ENCODE results near the gene GH2.

Gene GH2

DNA sequence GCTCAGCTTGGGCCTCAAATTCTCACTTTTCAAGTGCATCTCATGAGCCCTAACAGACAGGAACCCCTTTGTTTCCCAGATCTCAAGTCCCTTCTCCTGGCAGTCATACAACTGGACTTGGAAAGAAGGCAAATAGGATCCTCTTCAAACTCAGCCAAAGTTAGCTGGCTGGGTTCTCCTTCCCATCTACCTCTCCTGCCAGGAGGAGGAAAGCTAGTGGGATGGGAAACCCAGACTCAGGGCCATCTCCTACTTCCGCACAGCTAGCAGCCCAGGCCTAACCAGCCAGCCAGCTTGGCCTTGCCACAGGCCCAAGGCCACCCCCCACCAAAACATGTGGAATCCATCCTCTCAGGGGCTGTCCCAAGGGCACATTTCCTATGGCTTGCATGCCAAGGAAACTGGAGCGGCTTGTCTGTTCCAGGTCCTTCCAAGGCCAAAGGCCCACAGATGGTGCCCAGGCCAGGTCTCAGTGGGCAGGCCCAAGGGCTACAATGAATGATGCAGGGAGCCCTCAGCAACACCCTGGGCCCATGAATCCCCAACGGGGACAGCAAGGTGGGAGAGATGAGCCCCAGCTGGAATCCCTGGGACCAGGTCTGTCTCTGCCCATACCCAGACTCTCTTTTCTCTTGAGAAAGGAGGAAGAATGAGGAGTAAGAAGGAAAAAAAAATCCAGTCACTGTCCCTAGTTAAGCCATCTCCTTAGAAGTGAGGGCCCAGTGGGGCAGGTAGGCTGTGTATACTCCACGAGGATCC, 41.0 kb downstream of the GH2 start:
- DNase-seq, result peak; percentile 24

DNA sequence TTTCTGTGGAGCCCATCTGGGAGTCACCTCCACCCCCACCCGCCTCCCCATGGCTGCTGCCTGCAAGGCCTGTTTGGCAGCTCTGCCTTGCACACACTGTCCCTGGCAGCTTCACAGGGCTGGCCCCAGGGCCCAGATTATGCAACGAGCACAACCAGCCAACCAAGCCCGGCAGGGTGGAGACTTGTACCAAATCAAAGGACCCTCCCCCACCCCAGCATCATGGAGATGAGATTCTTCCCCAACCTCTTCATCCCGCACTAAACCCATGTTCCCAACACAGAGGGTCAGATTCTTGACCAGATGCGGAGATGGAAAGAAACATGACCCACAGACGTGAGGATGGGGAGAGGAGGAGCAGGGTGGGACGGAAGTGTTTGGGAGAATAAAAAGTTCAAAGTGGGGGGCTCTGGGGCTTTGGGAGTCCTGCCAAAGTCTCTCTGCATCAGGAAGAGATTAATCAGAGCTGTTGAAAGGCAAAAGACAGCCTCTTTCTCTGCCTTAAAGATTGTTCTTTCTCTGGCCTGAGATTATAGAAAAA, 43.0 kb downstream of the GH2 start:
- peak; percentile 69 for DNase-seq

DNA sequence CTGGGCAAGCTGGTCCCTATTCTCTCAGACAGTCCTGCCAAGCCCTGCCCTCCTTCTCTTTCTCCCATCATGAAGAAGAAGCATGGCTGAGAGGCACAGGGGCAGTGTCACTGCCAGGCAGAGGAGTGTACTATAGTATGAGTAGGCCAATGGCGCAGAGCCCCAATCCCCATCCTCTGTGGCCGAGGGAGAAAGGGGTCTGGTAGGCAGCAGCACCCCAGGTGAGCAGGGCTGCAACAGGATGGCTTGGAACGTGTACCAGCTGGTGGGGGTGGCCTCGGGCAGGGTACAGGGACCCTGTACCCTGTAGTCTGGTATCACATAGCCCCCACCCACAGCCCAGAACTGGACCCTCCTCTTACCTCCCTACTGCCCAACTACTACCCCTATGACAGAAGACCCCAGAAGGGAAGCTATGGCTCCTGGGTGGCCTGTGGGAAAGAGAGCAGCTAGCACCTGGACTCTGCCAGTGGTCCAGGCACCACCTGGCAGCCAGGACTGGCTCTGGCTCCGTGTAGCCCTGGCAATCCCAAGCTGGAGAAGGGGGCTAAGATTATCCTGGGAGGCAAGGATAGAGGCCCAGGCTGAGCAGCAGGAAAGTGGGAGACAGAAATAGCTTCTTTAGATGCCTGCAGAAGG, 43.7 kb downstream of the GH2 start:
- no peak for DNase-seq

DNA sequence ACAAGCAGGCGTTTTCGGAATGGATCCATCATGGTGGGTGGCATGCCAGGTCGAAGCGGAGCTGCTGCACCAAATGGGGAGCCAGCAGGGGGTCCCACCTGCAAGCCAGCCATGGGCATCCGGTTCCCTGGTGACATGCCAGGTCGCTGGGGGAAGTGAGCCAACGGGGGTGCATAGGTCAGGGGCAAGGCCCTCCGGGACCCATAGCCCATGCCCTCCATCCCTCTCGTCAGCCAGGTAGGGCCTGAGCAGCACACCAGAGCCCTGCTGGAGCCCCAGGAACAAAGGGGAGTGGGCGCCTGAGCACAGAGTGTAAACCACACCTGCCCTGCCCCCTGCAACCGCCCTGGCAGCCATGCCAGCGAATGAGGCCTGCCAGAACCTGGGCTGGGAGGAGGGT, 44.3 kb downstream of the GH2 start:
- DNase-seq, result no peak

DNA sequence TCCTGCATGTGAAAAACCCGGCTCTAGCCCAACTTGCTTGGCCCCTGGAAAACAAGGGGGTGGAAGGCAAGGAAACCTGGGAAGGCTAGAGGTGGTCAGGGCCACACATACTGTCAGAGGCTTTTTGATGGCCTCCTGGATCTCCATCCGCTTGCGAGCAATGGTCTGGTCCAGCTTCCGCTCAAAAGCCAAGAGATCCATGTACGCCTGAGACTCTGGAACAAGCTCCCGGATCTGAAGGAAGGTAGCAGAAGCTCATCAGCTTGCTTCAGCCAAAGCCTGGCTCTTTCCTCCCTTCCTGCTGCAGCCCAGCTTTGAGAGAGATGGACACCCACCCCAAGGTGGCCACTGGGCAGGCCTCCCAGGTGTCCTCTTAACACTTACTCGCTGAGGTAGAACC, 44.9 kb downstream of the GH2 start:
- no peak for DNase-seq

DNA sequence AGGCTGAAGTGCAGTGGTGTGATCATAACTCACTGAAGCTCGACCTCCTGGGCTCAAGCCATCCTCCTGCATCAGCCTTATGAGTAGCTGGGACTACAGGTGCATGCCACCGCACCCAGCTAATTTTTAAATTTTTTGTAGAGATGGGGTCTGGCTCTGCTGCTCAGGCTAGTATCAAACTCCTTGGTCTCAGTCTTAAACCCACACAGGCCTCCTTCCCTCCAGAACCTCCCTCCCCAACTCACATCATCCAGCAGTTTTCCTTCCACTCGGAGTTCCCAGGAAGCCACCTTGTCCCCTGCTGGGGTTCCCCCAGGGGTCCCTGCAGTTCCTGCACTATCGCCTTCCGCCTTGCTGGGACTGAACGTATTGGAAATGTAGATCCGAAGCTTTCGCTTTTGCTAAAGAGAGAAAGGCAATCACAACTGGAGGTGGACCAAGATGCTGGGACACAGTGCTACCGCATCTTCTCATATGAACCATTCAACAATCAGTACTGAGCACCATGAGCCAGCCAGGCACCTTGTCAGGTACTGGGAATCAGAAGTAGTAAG, 46.5 kb downstream of the GH2 start:
- no peak for DNase-seq

DNA sequence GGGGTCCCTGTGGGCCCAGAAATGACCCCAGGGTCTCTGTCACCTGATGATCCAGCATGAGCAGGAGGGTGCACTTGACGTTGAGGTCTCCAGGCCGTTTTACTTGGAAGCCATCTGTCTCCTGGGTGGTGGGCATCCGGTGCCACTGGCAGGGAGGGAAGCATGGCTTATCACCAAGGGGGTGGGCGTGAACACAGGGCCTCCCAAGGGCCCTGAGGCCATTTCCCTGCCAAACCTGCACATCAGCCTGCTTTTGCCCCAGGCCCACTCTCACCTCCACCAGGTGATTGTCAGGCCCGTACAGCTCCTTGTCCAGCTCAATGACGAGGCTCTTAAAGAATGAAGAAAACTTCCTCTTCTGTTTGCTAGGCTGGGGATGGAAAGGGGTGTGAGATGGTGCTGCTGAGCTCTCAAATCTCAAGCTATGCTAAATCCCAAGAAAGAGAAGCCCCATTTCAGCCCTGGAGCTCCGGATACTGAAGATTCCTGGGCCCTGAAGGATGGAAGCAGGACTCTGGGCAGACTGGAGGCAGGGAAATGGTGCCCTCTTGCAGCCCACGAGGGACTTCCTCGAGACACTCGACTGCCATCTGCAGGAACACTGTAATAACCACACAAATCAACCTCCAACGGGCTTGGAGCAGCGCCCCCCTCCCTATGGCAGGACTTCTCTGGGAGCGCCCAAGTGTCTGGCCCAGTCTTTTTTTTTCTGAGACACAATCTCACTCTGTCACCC, 47.1 kb downstream of the GH2 start:
- DNase-seq, result peak; percentile 84

DNA sequence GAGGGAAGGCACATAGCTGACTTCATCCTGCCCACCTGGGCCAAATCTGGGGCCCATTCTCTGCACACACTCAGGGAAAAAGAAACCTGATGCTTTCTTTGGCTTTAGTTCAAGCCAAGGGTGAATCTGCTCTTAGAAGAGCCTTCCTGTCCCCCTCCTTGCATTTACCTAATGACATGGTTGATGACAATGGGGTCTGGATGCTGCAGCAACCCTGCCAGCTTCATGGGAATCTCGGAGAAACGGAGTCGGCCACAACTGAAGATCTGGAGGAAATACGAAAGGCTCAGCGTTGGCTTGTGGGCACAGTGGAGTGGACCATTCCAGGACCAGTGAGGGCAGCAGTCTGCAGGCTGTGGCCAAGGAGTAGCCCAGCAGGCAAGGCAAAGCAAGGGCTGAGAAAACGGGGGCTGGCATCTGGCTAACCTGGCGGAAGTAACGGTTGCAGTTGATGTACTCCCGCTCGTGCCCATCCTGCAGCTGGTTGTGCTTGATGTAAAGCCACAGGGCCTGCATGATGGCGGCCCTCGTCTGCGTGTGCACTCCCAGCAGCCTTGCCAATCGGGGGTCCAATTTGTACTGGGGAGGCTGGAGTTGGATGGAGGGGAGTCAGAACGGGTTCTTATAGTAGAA, 47.9 kb downstream of the GH2 start:
- no peak for DNase-seq

DNA sequence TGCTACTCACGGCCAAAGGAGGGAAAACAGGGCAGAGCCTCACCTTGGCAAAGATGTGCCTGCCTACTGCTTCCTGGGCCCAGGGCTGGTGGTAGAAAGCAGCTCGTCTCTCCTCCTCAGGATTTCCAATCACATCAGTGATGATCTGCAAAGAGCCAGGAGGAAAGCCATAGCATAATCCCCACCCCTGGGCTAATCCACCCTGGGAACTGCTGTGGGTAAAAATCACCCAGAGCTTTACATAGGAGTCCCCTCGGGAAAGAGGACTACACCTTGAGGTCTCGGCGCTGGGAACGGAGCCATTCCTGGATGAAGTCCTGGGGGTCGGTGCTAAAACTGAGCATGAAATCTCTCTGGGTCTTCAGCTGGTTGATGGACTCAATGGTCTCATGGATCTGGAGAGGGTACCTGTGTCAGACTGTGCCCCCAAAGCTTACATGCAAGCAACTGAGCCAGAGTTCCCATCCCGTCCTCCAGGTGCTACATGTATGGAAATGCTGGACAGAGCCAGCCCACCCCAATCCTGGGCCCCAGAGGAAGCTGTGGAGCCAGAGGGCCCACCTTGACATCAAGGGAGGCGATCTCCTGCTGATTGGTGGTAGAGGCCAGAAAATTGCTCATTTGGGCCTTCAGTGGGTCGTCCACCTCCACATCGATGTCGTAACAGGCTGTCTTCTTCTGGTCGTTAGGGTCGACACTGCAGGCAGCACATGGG, 48.6 kb downstream of the GH2 start:
- no peak for DNase-seq

DNA sequence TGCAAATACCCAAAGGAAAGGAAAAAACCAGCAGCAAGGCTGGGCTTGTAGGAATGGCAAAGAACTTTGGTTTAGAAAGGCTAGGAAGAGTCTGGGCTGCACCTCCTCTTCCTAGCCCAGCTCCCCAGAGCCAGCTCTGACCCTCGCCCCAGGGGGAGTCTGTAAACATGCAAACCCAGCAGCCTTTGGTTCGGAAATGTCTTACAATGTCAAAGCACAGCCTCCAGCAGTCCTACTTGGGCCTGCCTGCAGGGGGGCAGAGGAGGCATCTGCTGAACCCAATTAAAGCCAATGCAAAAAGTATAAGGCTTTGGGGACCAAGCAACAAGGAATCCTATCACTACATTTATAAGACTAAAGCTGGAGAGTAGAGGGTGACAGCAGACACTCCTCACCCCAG, 49.3 kb downstream of the GH2 start:
- DNase-seq, result no peak

DNA sequence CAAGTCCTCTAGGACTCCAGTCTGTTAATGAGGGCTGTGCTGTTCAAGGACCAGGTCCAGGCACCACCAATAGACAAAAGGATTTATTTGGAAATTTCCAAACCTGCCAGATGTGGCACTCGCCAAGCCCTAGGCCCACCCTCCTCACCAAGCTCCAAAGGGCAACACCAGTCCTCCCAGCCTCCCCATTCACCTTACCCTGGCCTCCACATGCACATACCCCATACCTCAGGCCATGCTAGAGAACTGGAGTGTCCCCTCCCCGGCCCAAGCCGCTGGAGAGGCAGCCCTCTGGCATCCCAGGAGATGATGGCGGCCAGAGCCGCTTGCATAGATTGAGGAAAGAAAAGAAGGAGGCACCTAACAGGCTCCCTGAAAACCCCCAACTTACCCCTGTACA, 49.7 kb downstream of the GH2 start:
- no peak for DNase-seq

DNA sequence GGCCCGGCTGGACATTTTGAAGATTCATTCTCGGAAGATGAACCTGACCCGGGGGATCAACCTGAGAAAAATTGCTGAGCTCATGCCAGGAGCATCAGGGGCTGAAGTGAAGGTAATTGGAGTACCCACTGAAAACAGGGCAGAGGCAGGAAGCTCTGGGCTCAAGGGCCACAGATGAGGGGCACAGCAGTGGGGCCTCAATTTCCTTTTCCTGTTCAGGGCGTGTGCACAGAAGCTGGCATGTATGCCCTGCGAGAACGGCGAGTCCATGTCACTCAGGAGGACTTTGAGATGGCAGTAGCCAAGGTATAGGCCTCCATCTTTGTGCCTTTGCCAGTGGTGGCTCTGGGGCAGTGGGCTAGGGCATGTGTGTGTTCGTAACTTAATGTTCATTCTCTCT, 50.2 kb downstream of the GH2 start:
- no peak for DNase-seq

DNA sequence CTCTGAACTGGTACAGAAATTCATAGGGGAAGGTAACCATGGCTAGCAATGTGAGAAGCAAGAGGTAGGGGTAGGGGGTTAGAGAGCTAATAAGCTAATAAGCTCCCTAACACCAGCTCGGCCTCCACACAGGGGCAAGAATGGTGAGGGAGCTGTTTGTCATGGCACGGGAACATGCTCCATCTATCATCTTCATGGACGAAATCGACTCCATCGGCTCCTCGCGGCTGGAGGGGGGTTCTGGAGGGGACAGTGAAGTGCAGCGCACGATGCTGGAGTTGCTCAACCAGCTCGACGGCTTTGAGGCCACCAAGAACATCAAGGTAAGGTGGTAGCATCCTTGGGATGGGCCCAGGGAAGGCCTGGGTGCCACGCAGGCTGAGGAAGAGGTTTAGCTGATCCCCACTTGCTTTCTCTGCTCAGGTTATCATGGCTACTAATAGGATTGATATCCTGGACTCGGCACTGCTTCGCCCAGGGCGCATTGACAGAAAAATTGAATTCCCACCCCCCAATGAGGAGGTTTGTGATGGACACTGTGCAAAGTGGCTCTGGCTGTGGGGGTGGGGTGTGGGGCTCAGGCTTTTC, 50.7 kb downstream of the GH2 start:
- DNase-seq, result no peak

DNA sequence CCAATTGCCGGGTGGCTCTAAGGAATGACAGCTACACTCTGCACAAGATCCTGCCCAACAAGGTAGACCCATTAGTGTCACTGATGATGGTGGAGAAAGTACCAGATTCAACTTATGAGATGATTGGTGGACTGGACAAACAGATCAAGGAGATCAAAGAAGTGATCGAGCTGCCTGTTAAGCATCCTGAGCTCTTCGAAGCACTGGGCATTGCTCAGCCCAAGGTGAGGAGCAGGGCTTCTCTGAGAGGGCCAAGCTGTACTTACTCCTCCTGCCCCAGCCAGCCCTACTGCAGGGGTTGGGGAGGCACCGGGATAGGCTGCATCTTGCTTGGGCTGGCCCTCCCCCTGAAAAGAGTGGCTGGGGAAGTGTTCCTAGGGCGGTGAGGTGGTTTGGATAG, 51.5 kb downstream of the GH2 start:
- DNase-seq, result no peak

All from fibroblast of skin of scalp (primary cell).